GM19438 (cell line): Measurements from ENCODE around the gene POU3F4.

Experiments used
- ATAC-seq: cut with Tn5 transposase; IDR thresholded peaks from one replicate; pipeline ENCODE4 v1.9.1; 2021; ENCODE audit warnings: low read depth; ENCODE audit not compliant: unreplicated experiment

POU3F4 gene

GRCh38 chrX:83508006-83508405 is at the start of gene POU3F4:
Gene POU3F4, plus strand, starts transcription at chrX:83508290. Its CDS starts 35 bp downstream, at chrX:83508325.
- ATAC-seq, result no peak

- peak; percentile 74 for ATAC-seq
These were observed 38.5 kb upstream of the POU3F4 start for GRCh38 chrX:83469551-83469950.

- no peak for ATAC-seq
These were observed 12.2 kb upstream of the POU3F4 start for GRCh38 chrX:83495898-83496297.

GRCh38 chrX:83501003-83501402 is 7.1 kb upstream of the POU3F4 start:
- ATAC-seq, result no peak

- ATAC-seq, result no peak
These were observed 6.6 kb upstream of the POU3F4 start for GRCh38 chrX:83501530-83501929.

- ATAC-seq, result no peak
These were observed 3.2 kb upstream of the POU3F4 start for GRCh38 chrX:83504721-83505479.

GRCh38 chrX:83508526-83509253 is 600 bp downstream of the POU3F4 start:
- ATAC-seq, result no peak

GRCh38 chrX:83509254-83509801 is 1.2 kb downstream of the POU3F4 start:
- no peak for ATAC-seq

GRCh38 chrX:83510510-83511062 is 2.5 kb downstream of the POU3F4 start:
- ATAC-seq, result no peak

- no peak for ATAC-seq
These were observed 3.1 kb downstream of the POU3F4 start for GRCh38 chrX:83511208-83511607.

GRCh38 chrX:83512111-83512510 is 4.0 kb downstream of the POU3F4 start:
- no peak for ATAC-seq

- ATAC-seq, result no peak
These were observed 8.5 kb downstream of the POU3F4 start for GRCh38 chrX:83516597-83516996.

- ATAC-seq, result no peak
These were observed 13.8 kb downstream of the POU3F4 start for GRCh38 chrX:83521905-83522304.

GRCh38 chrX:83529950-83530349 is 21.9 kb downstream of the POU3F4 start:
- ATAC-seq, result no peak

- ATAC-seq, result no peak
These were observed 27.5 kb downstream of the POU3F4 start for GRCh38 chrX:83535417-83536196.
